HG02588 (cell line): ENCODE results near the gene UBAC1.
"Not testable (repeated sequence)": the region's sequence is repeated elsewhere in the genome, so short reads cannot be mapped to it uniquely, and the experiment has no call there.

Source experiments
- ATAC-seq: cut with Tn5 transposase; IDR thresholded peaks from one replicate; pipeline ENCODE4 v1.9.1; 2021; ENCODE audit warnings: mild to moderate bottlenecking, moderate library complexity; ENCODE audit not compliant: unreplicated experiment

UBAC1 gene

GRCh38 chr9:135925496-135926133 is 35.6 kb downstream of the UBAC1 start:
- no peak for ATAC-seq

- ATAC-seq = no peak
These were observed 36.4 kb downstream of the UBAC1 start for GRCh38 chr9:135924628-135925338.

- ATAC-seq = no peak
These were observed 37.7 kb downstream of the UBAC1 start for GRCh38 chr9:135923508-135923907.

- ATAC-seq = no peak
These were observed 39.3 kb downstream of the UBAC1 start for GRCh38 chr9:135921749-135922310.

GRCh38 chr9:135920973-135921585 is 40.1 kb downstream of the UBAC1 start:
- ATAC-seq = no peak

GRCh38 chr9:135920256-135920930 is 40.8 kb downstream of the UBAC1 start:
- no peak for ATAC-seq

- no peak for ATAC-seq
These were observed 41.8 kb downstream of the UBAC1 start for GRCh38 chr9:135919318-135919890.

GRCh38 chr9:135916227-135916626 is 44.9 kb downstream of the UBAC1 start:
- ATAC-seq = not testable (repeated sequence)

GRCh38 chr9:135914921-135915320 is 46.3 kb downstream of the UBAC1 start:
- ATAC-seq = no peak

- not testable (repeated sequence) for ATAC-seq
These were observed 49.9 kb downstream of the UBAC1 start for GRCh38 chr9:135911233-135911632.

- ATAC-seq = no peak
These were observed 50.4 kb downstream of the UBAC1 start for GRCh38 chr9:135910757-135911156.

GRCh38 chr9:135910216-135910615 is 51.0 kb downstream of the UBAC1 start:
- ATAC-seq = no peak

GRCh38 chr9:135909371-135909770 is 51.8 kb downstream of the UBAC1 start:
- no peak for ATAC-seq

- no peak for ATAC-seq
These were observed 52.4 kb downstream of the UBAC1 start for GRCh38 chr9:135908754-135909204.

GRCh38 chr9:135908093-135908753 is 53.0 kb downstream of the UBAC1 start:
- ATAC-seq = no peak

- peak; percentile 69 for ATAC-seq
These were observed 53.6 kb downstream of the UBAC1 start, which contains the start of gene CAMSAP1 for GRCh38 chr9:135907431-135908092. Gene CAMSAP1 (minus strand): TSS chr9:135907546. CDS start chr9:135907159, 387 bp downstream.

GRCh38 chr9:135907006-135907430 is 54.2 kb downstream of the UBAC1 start:
- peak; percentile 18 for ATAC-seq

GRCh38 chr9:135906291-135907005 is 54.7 kb downstream of the UBAC1 start:
- ATAC-seq = peak; percentile 17
